GM23338 (cell line): ENCODE results near the gene GALNT7. TPM values are rescaled to one million over a fixed set of nuclear protein-coding genes. Genes with fewer than 3 reads are reported as not detected.

Experiments used
- ATAC-seq: fragments of 200-7000 bp; cut with Tn5 transposase; 3 replicates; pipeline ENCODE4 v1.9.1; 2020
- DNase-seq: peaks from one replicate; pipeline ENCODE4 v3.0.0-alpha.2; 2015; ENCODE audit warnings: low spot score
- H2AFZ ChIP-seq: fragments of 200-600 bp; sonication (generic); 2 replicates; pipeline ENCODE4 v1.8.0; 2016; ENCODE audit warnings: antibody characterized with exemption, mild to moderate bottlenecking, moderate library complexity
- H3F3A ChIP-seq: fragments of 200-600 bp; sonication (generic); replicated peaks from 2 replicates; pipeline ENCODE4 v1.8.0; 2017; ENCODE audit warnings: antibody characterized with exemption, mixed run types, low read depth
- H3K27ac ChIP-seq: fragments of 200-600 bp; sonication (generic); 2 replicates; pipeline ENCODE4 v1.6.1; 2016; ENCODE audit warnings: low read depth
- H3K27me3 ChIP-seq: fragments of 200-600 bp; sonication (generic); 2 replicates; pipeline ENCODE4 v1.8.0; 2016; ENCODE audit warnings: mild to moderate bottlenecking, mixed run types, moderate library complexity; ENCODE audit not compliant: insufficient read depth
- H3K36me3 ChIP-seq: fragments of 200-600 bp; sonication (generic); 2 replicates; pipeline ENCODE4 v1.8.0; 2016; ENCODE audit warnings: mild to moderate bottlenecking; ENCODE audit not compliant: insufficient read depth
- H3K4me1 ChIP-seq: fragments of 200-600 bp; sonication (generic); 2 replicates; pipeline ENCODE4 v1.8.0; 2016; ENCODE audit warnings: mild to moderate bottlenecking, moderate library complexity; ENCODE audit not compliant: insufficient read depth
- H3K4me2 ChIP-seq: fragments of 200-600 bp; sonication (generic); 2 replicates; pipeline ENCODE4 v1.7.1; 2017; ENCODE audit warnings: mixed run types
- H3K4me3 ChIP-seq: fragments of 200-600 bp; sonication (generic); 2 replicates; pipeline ENCODE4 v1.6.1; 2016; ENCODE audit warnings: mixed run types
- H3K79me2 ChIP-seq: fragments of 200-600 bp; sonication (generic); replicated peaks from 2 replicates; pipeline ENCODE4 v1.8.0; 2017; ENCODE audit warnings: mild to moderate bottlenecking; ENCODE audit not compliant: insufficient read depth
- H3K9me2 ChIP-seq: fragments of 200-600 bp; sonication (generic); 2 replicates; pipeline ENCODE4 v1.8.0; 2017; ENCODE audit not compliant: insufficient read depth
- H4K20me1 ChIP-seq: fragments of 200-600 bp; sonication (generic); replicated peaks from 2 replicates; pipeline ENCODE4 v1.8.0; 2017; ENCODE audit warnings: mild to moderate bottlenecking; ENCODE audit not compliant: insufficient read depth
- H3K27ac Mint-ChIP-seq: 2 replicates; pipeline ENCODE4 v1.8.0; 2020; ENCODE audit warnings: inconsistent platforms, mild to moderate bottlenecking, moderate library complexity, mixed read lengths
- H3K27me3 Mint-ChIP-seq: 3 replicates; pipeline ENCODE4 v1.8.0; 2022; ENCODE audit warnings: low read depth, mild to moderate bottlenecking, moderate library complexity, mixed read lengths, inconsistent platforms; ENCODE audit not compliant: insufficient read depth, poor library complexity
- H3K36me3 Mint-ChIP-seq: 3 replicates; pipeline ENCODE4 v1.8.0; 2021; ENCODE audit warnings: low read depth, mild to moderate bottlenecking, inconsistent platforms, moderate library complexity, mixed read lengths
- H3K4me1 Mint-ChIP-seq: 3 replicates; pipeline ENCODE4 v1.8.0; 2020; ENCODE audit warnings: mild to moderate bottlenecking, inconsistent platforms, mixed read lengths
- H3K4me3 Mint-ChIP-seq: 3 replicates; pipeline ENCODE4 v1.8.0; 2021; ENCODE audit warnings: moderate library complexity, mild to moderate bottlenecking, inconsistent platforms, mixed read lengths
- H3K9me3 Mint-ChIP-seq: 3 replicates; pipeline ENCODE4 v1.8.0; 2020; ENCODE audit warnings: moderate library complexity, mild to moderate bottlenecking, inconsistent platforms, mixed read lengths
- CREB1 ChIP-seq: fragments of 250-450 bp; sonication (Bioruptor Pico); IDR thresholded peaks from 2 replicates; pipeline ENCODE4 v1.5.0; 2020; ENCODE audit warnings: low read depth, mild to moderate bottlenecking, moderate library complexity
- ETS1 ChIP-seq: IDR thresholded peaks from 2 replicates; pipeline ENCODE4 v1.6.1; 2016; ENCODE audit warnings: antibody characterized with exemption
- EZH2 ChIP-seq: fragments of 200-600 bp; sonication (generic); IDR thresholded peaks from one replicate; pipeline ENCODE4 v1.8.0; 2017; ENCODE audit warnings: antibody characterized with exemption, mild to moderate bottlenecking, low read depth; ENCODE audit not compliant: unreplicated experiment
- EZH2phosphoT487 ChIP-seq: fragments of 200-600 bp; sonication (generic); IDR thresholded peaks from one replicate; pipeline ENCODE4 v1.8.1; 2018; ENCODE audit warnings: antibody characterized with exemption; ENCODE audit not compliant: unreplicated experiment
- JUNB ChIP-seq: IDR thresholded peaks from one replicate; pipeline ENCODE4 v1.6.1; 2016; ENCODE audit warnings: antibody characterized with exemption; ENCODE audit not compliant: unreplicated experiment
- NANOG ChIP-seq: IDR thresholded peaks from 2 replicates; pipeline ENCODE4 v1.6.1; 2016; ENCODE audit warnings: antibody characterized with exemption, borderline replicate concordance
- POLR2AphosphoS5 ChIP-seq: IDR thresholded peaks from 2 replicates; pipeline ENCODE4 v1.6.1; 2016; ENCODE audit warnings: antibody characterized with exemption, low read depth
- REST ChIP-seq: IDR thresholded peaks from one replicate; pipeline ENCODE4 v1.6.1; 2018; ENCODE audit warnings: antibody characterized with exemption; ENCODE audit not compliant: unreplicated experiment
- STAT1 ChIP-seq: IDR thresholded peaks from one replicate; pipeline ENCODE4 v1.6.1; 2016; ENCODE audit warnings: antibody characterized with exemption; ENCODE audit not compliant: unreplicated experiment
- ZNF114 ChIP-seq: fragments of 250-450 bp; sonication (Bioruptor Pico); IDR thresholded peaks from 2 replicates; pipeline ENCODE4 v1.5.0; 2020; ENCODE audit warnings: mild to moderate bottlenecking, moderate library complexity
- ZNF331 ChIP-seq: fragments of 250-450 bp; sonication (Bioruptor Pico); IDR thresholded peaks from 2 replicates; pipeline ENCODE4 v1.5.0; 2020; ENCODE audit warnings: low read depth, mild to moderate bottlenecking, moderate library complexity
- polyA plus RNA-seq: library from polyadenylated mRNA; unstranded; fragments of >200 nt; fragmentation: Nextera tagmentation; extraction: Ambion mirVana; gene quantifications from 2 replicates; pipeline ENCODE4 v1.2.1, GENCODE V29; 2016
- total RNA-seq: library from RNA; depleted of rRNA; stranded (reverse); fragments of >200 nt; shearing (Covaris generic); gene quantifications from 2 replicates; pipeline ENCODE4 v1.2.3, GENCODE V29; 2014

Gene GALNT7
- total and polyA plus RNA-seq, 2 experiments from 2014 or later = 31.8 to 72.2 TPM

GRCh38 chr4:173124209-173124865 lies 44.3 kb upstream of the GALNT7 start (continued):
- TF ChIP-seq ETS1 (no peak), REST (no peak), ZNF114 (CRISPR knock-in tag) (no peak), POLR2AphosphoS5 (no peak)

GRCh38 chr4:173125216-173125812 lies 43.3 kb upstream of the GALNT7 start:
- Mint-ChIP-seq H3K27ac (no peak overlapping the region), H3K27me3 (peaks cover 2% of the 10 kb centered on the region), H3K36me3 (no peaks in the 10 kb centered on the region), H3K4me3 (no peak overlapping the region), H3K9me3 (no peaks in the 10 kb centered on the region), H3K4me1 (peaks cover 10% of the 10 kb centered on the region)
- Histone ChIP-seq H3K36me3 (no peaks in the 10 kb centered on the region), H3K4me1 (peaks cover 6% of the 10 kb centered on the region), H3K27ac (no peak overlapping the region), H3K79me2 (no peaks in the 10 kb centered on the region), H3F3A (no peaks in the 10 kb centered on the region), H3K9me2 (no peaks in the 10 kb centered on the region), H2AFZ (no peak overlapping the region), H3K27me3 (no peaks in the 10 kb centered on the region), H3K4me2 (no peak overlapping the region), H4K20me1 (no peaks in the 10 kb centered on the region), H3K4me3 (no peak overlapping the region)
- no peak for DNase-seq
- no peak for ATAC-seq
- TF ChIP-seq EZH2phosphoT487 = no peak
- TF ChIP-seq JUNB = no peak
- no peak for TF ChIP-seq CREB1
- TF ChIP-seq ZNF114 (CRISPR knock-in tag) = no peak
- TF ChIP-seq NANOG = no peak
- no peak for TF ChIP-seq REST
- TF ChIP-seq ETS1 = no peak
- no peak for TF ChIP-seq EZH2
- no peak for TF ChIP-seq POLR2AphosphoS5
- no peak for TF ChIP-seq STAT1
- no peak for TF ChIP-seq ZNF331
